ENCODE data around the gene PPARA. TPM values are rescaled to one million over a fixed set of nuclear protein-coding genes. Genes with fewer than 3 reads are reported as not detected.

PPARA gene
- total and polyA plus RNA-seq, 2 donors (not counting 1 experiment from before 2014, with no cell fraction given) = 4.1 to 29.8 TPM

DNA sequence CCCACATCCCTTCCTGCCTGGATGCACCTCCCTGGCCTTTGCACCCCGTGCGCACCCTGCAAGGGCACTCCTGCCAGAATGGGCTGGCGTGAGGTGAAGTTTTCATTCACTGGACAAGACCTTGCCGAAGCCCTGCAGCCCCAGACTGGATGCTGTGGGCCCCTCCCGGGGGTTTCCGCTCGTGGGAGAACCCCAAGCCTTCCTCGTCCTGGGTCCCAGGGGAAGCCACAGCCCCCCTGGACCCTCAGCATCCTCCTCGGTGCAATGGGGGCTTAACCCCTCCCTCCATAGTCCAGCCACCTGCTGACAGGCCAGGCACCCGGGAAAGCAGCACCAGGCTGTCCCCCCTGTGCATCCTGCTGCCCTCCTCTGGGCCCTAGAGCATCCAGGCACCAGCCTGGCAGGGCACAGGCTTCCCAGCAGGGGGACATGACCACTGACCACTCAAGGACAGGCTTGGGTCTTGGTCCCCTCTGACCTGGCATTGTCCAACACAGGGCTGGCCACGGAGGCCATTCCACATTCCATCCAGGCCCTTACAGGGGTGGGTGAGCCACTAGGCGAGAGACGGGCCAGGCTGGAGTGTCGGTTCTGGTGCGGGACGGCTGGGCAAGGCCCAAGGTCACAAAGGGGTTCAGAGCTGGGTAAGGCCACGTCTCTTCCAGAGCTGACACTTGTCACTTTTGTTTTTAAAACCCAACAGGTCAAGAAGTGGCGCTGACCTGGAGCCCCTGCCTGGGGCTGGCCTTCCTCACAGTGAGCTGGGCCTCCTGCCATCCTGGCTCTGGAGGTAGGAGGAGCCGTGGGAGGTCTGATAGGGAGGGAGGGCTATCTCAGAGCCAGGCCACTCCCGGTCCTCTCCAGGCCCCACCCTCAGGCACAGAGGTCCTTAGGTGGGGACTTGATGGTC is 41.5 kb upstream of the PPARA start:
- Mint-ChIP-seq H3K4me1 (no peaks in the 10 kb centered on the region), H3K27ac (no peak overlapping the region), H3K27me3 (no peaks in the 10 kb centered on the region), H3K9me3 (ENCODE audit: insufficient read depth) (no peaks in the 10 kb centered on the region), H3K4me3 (no peak overlapping the region)
- 90% methylated on average over 19 of the region's 20 CpGs for WGBS (ENCODE audit: insufficient coverage)
- ChIA-PET POLR2A (no interaction called here), CTCF (interaction anchor here (14.1 kb wide), 1 partner anchor 100 kb away, joined by 533 read pairs; no protein-coding TSS in a partner anchor)
- intact Hi-C loops (cut with micrococcal nuclease) = no loop called here
- TF ChIP-seq EZH2 (IDR thresholded peaks at IDR 0.05; ENCODE audit: borderline replicate concordance, insufficient read depth, low read depth, low read length, poor library complexity, severe bottlenecking) = no peak
- TF ChIP-seq, protein P1, sequence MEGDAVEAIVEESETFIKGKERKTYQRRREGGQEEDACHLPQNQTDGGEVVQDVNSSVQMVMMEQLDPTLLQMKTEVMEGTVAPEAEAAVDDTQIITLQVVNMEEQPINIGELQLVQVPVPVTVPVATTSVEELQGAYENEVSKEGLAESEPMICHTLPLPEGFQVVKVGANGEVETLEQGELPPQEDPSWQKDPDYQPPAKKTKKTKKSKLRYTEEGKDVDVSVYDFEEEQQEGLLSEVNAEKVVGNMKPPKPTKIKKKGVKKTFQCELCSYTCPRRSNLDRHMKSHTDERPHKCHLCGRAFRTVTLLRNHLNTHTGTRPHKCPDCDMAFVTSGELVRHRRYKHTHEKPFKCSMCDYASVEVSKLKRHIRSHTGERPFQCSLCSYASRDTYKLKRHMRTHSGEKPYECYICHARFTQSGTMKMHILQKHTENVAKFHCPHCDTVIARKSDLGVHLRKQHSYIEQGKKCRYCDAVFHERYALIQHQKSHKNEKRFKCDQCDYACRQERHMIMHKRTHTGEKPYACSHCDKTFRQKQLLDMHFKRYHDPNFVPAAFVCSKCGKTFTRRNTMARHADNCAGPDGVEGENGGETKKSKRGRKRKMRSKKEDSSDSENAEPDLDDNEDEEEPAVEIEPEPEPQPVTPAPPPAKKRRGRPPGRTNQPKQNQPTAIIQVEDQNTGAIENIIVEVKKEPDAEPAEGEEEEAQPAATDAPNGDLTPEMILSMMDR (IDR thresholded peaks at IDR 0.05) = no peak
- no peaks in the 10 kb centered on the region for H3K9me3 ChIP-seq (ENCODE audit: control extremely low read depth in 1 of 3, control insufficient read depth in 2 of 3, insufficient read depth in 1 of 3, low read length in 2 of 3)
- no peaks in the 10 kb centered on the region for H3K79me2 ChIP-seq (ENCODE audit: control insufficient read depth, insufficient read depth, low read length)
- no peak overlapping the region for H3K27ac ChIP-seq (ENCODE audit: low read length in 2 of 2)
- H2AFZ ChIP-seq (ENCODE audit: insufficient read depth, low read depth, low read length, poor library complexity, severe bottlenecking) = no peak overlapping the region
- H3K4me1 ChIP-seq (ENCODE audit: control insufficient read depth in 2 of 2, insufficient read depth in 2 of 2, low read length in 2 of 2) = no peaks in the 10 kb centered on the region
- H3K9ac ChIP-seq (ENCODE audit: low read length) = no peak overlapping the region
- no peaks in the 10 kb centered on the region for H3K27me3 ChIP-seq (replicated peaks in 1 of 4; ENCODE audit: control extremely low read depth in 1 of 4, control insufficient read depth in 3 of 4, insufficient read depth in 4 of 4, low read length in 3 of 4)
- H4K20me1 ChIP-seq (ENCODE audit: control insufficient read depth, insufficient read depth, low read length, poor library complexity, severe bottlenecking) = no peaks in the 10 kb centered on the region
- no peaks in the 10 kb centered on the region for H3K36me3 ChIP-seq (replicated peaks in 1 of 2; ENCODE audit: control extremely low read depth in 1 of 2, control insufficient read depth in 1 of 2, extremely low read depth in 1 of 2, insufficient read depth in 2 of 2, low read length in 1 of 2)
- DNase-seq = no peak
- H3K4me2 ChIP-seq (replicated peaks; ENCODE audit: low read depth, low read length, poor library complexity, severe bottlenecking) = no peak overlapping the region
- ATAC-seq (ENCODE audit: low read depth) = no peak
- H3K4me3 ChIP-seq (ENCODE audit: control extremely low read depth in 1 of 5, extremely low read depth in 1 of 5, insufficient read depth in 1 of 5, low read depth in 2 of 5, low read length in 4 of 5) = no peak overlapping the region

GRCh38 chr22:46109474-46110003 is 40.8 kb upstream of the PPARA start:
- Histone ChIP-seq H3K4me1 (ENCODE audit: control insufficient read depth in 2 of 2, insufficient read depth in 2 of 2, low read length in 2 of 2) (no peaks in the 10 kb centered on the region), H3K27me3 (replicated peaks in 1 of 4; ENCODE audit: control extremely low read depth in 1 of 4, control insufficient read depth in 3 of 4, insufficient read depth in 4 of 4, low read length in 3 of 4) (no peaks in the 10 kb centered on the region), H3K79me2 (ENCODE audit: control insufficient read depth, insufficient read depth, low read length) (no peaks in the 10 kb centered on the region), H2AFZ (ENCODE audit: insufficient read depth, low read depth, low read length, poor library complexity, severe bottlenecking) (no peak overlapping the region), H3K4me3 (ENCODE audit: control extremely low read depth in 1 of 5, extremely low read depth in 1 of 5, insufficient read depth in 1 of 5, low read depth in 2 of 5, low read length in 4 of 5) (no peak overlapping the region), H3K9ac (ENCODE audit: low read length) (no peak overlapping the region), H3K9me3 (ENCODE audit: control extremely low read depth in 1 of 3, control insufficient read depth in 2 of 3, insufficient read depth in 1 of 3, low read length in 2 of 3) (no peaks in the 10 kb centered on the region), H3K27ac (ENCODE audit: low read length in 2 of 2) (no peak overlapping the region), H3K36me3 (replicated peaks in 1 of 2; ENCODE audit: control extremely low read depth in 1 of 2, control insufficient read depth in 1 of 2, extremely low read depth in 1 of 2, insufficient read depth in 2 of 2, low read length in 1 of 2) (no peaks in the 10 kb centered on the region), H4K20me1 (ENCODE audit: control insufficient read depth, insufficient read depth, low read length, poor library complexity, severe bottlenecking) (no peaks in the 10 kb centered on the region), H3K4me2 (replicated peaks; ENCODE audit: low read depth, low read length, poor library complexity, severe bottlenecking) (no peak overlapping the region)
- ATAC-seq (ENCODE audit: low read depth) = no peak
- POLR2A ChIA-PET = no interaction called here
- no peak for DNase-seq
- Mint-ChIP-seq H3K4me3 (no peak overlapping the region), H3K4me1 (no peaks in the 10 kb centered on the region), H3K9me3 (ENCODE audit: insufficient read depth) (no peaks in the 10 kb centered on the region), H3K27ac (no peak overlapping the region), H3K27me3 (no peaks in the 10 kb centered on the region)
- WGBS (ENCODE audit: insufficient coverage) = 95% methylated on average over 13 of the region's 13 CpGs
- CTCF ChIA-PET = interaction anchor here (14.1 kb wide), 1 partner anchor 101 kb away, joined by 533 read pairs; no protein-coding TSS in a partner anchor
- intact Hi-C loops (cut with micrococcal nuclease) = no loop called here
- TF ChIP-seq, protein P1 (IDR thresholded peaks at IDR 0.05) = no peak
- no peak for TF ChIP-seq EZH2 (IDR thresholded peaks at IDR 0.05; ENCODE audit: borderline replicate concordance, insufficient read depth, low read depth, low read length, poor library complexity, severe bottlenecking)

All from B cell (primary cell).